K562 (cell line): Measurements from ENCODE around the gene URI1. TPM values are rescaled to one million over a fixed set of nuclear protein-coding genes. Genes with fewer than 3 reads are reported as not detected.

Experiments
- SIN3A ChIP-seq, 2 experiments: fragments of 150-350 bp in 1 of 2; IDR thresholded peaks; 2 replicates each; pipeline ENCODE4 v1.6.1; 2011 to 2016; ENCODE audit warnings: borderline replicate concordance in 2 of 2, low read depth in 2 of 2, low read length in 2 of 2, mild to moderate bottlenecking in 2 of 2, moderate library complexity in 2 of 2; ENCODE audit not compliant: control insufficient read depth in 1 of 2
- ZFX ChIP-seq: sonication (generic); formaldehyde crosslinking; IDR thresholded peaks from 2 replicates; pipeline ENCODE4 v1.8.0; 2022; ENCODE audit warnings: mild to moderate bottlenecking, missing genetic modification reagents, moderate library complexity
- polyA plus RNA-seq, 8 experiments: library from polyadenylated mRNA; depleted of rRNA in 4 of 8; stranded (reverse) in 5 of 8; unstranded in 3 of 8; fragments of >200 nt; fragmentation: Nextera tagmentation in 2 of 8; fragmentation: Illumina TruSeq in 1 of 8; extraction: Ambion mirVana in 2 of 8; extraction: Trizol in 1 of 8; gene quantifications; 2 replicates each; pipeline versions ENCODE4 v1.2.1 to v1.2.3, GENCODE V29; 2011 to 2014; ENCODE audit warnings: inconsistent platforms in 1 of 8, missing spikeins in 1 of 8
- total RNA-seq, 7 experiments: library from RNA; depleted of rRNA in 6 of 7; stranded (reverse); fragments of >200 nt in 6 of 7; fragmentation: Illumina TruSeq in 2 of 7; extraction: Trizol in 2 of 7; gene quantifications; 2 replicates each; pipeline versions ENCODE4 v1.2.1 to v1.2.3, GENCODE V29; 2011 to 2021; ENCODE audit warnings: low replicate concordance in 1 of 7
- TF ChIP-seq, protein P1 (sequence below): fragments of 450-650 bp; IDR thresholded peaks from 2 replicates; pipeline ENCODE4 v1.6.1; 2014; ENCODE audit warnings: low read depth, mild to moderate bottlenecking, moderate library complexity, borderline replicate concordance
- TF ChIP-seq, protein P2 (sequence below), 2 experiments: IDR thresholded peaks; 2 replicates each; pipeline ENCODE4 v1.6.1; 2011; ENCODE audit warnings: borderline replicate concordance in 1 of 2, control low read depth in 1 of 2, low read depth in 1 of 2, low read length in 1 of 2, mild to moderate bottlenecking in 1 of 2, mixed read lengths in 1 of 2, moderate library complexity in 1 of 2; ENCODE audit not compliant: insufficient read depth in 1 of 2, insufficient read length in 1 of 2, poor library complexity in 1 of 2, severe bottlenecking in 1 of 2; ENCODE audit errors: extremely low read depth in 1 of 2

URI1 gene
- total and polyA plus RNA-seq, 9 of the 15 experiments (the other 6 are each of a cell fraction or from before 2014, with no cell fraction given), result 16.9 to 87.4 (median 63.9) TPM

DNA sequence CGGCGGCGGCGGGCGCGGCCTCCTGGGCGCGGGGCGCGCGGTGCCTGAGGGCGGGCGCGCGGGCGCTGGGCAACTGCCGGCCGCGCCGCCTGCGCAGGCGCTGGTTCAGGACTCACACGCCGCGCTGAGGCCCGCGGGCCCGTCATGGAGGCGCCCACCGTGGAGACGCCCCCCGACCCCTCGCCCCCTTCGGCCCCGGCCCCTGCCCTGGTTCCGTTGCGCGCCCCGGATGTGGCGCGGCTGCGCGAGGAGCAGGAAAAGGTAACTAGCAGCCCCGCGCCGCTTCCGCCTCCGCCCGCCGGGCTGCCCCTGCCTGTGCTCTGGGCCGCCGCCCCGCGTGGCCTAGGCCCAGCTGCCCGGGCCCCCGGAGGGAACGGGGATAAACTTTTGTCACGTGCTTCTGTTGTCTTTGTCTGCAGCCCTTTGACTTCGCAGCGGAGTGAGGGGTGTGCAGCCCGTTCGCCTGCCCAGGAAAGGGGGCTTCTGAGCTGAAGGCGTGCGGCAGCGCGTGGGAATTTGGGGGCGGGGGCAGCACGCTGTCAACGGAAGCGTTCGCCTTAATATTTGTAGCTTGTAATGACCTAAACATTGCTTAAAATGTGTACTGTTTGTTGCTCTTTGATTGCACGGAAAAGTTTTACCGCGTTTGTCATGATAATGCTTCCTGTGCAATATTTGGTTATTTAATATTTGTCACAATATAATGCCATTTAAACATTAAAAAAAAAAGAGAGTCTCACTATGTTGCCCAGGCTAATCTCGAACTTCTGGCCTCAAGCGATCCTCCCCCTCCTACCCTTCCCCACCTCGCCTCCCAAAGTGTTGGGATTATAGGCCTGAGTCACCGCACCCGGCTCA, 594 bp downstream of the URI1 start (continued):
- TF ChIP-seq, protein P1, sequence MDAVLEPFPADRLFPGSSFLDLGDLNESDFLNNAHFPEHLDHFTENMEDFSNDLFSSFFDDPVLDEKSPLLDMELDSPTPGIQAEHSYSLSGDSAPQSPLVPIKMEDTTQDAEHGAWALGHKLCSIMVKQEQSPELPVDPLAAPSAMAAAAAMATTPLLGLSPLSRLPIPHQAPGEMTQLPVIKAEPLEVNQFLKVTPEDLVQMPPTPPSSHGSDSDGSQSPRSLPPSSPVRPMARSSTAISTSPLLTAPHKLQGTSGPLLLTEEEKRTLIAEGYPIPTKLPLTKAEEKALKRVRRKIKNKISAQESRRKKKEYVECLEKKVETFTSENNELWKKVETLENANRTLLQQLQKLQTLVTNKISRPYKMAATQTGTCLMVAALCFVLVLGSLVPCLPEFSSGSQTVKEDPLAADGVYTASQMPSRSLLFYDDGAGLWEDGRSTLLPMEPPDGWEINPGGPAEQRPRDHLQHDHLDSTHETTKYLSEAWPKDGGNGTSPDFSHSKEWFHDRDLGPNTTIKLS, result no peak
- TF ChIP-seq, protein P2, sequence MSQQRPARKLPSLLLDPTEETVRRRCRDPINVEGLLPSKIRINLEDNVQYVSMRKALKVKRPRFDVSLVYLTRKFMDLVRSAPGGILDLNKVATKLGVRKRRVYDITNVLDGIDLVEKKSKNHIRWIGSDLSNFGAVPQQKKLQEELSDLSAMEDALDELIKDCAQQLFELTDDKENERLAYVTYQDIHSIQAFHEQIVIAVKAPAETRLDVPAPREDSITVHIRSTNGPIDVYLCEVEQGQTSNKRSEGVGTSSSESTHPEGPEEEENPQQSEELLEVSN (IDR thresholded peaks at IDR 0.05; ENCODE audit: borderline replicate concordance in 1 of 2, extremely low read depth in 1 of 2, insufficient read depth in 1 of 2, insufficient read length in 1 of 2, low read depth in 1 of 2, low read length in 1 of 2, poor library complexity in 1 of 2, severe bottlenecking in 1 of 2), result peak; percentile 34 to 68
- peak; percentile 70 to 93 for TF ChIP-seq SIN3A (IDR thresholded peaks at IDR 0.05; ENCODE audit: borderline replicate concordance in 2 of 2, control insufficient read depth in 1 of 2, low read depth in 2 of 2, low read length in 2 of 2)
- TF ChIP-seq ZFX (CRISPR knock-in tag), result peak; percentile 87
